Nephron (organoid): Measurements from ENCODE around the gene XIRP2.

Experiments
- H3K27ac Mint-ChIP-seq, 3 experiments: 2 replicates each; pipeline ENCODE4 v1.8.0; 2020; ENCODE audit warnings: mixed read lengths in 3 of 3, mild to moderate bottlenecking in 2 of 3, moderate library complexity in 1 of 3
- H3K27me3 Mint-ChIP-seq: 2 replicates; pipeline ENCODE4 v1.8.0; 2021; ENCODE audit warnings: low read depth, mild to moderate bottlenecking, moderate library complexity, mixed read lengths
- H3K36me3 Mint-ChIP-seq: 2 replicates; pipeline ENCODE4 v1.8.0; 2020; ENCODE audit warnings: low read depth, mixed read lengths
- H3K4me1 Mint-ChIP-seq: 2 replicates; pipeline ENCODE4 v1.8.0; 2020; ENCODE audit warnings: mixed read lengths
- H3K4me3 Mint-ChIP-seq, 3 experiments: 2 replicates each; pipeline ENCODE4 v1.8.0; 2020; ENCODE audit warnings: mild to moderate bottlenecking in 3 of 3, mixed read lengths in 3 of 3, moderate library complexity in 2 of 3
- H3K9me3 Mint-ChIP-seq: 2 replicates; pipeline ENCODE4 v1.8.0; 2020; ENCODE audit warnings: mixed read lengths
- TF ChIP-seq, protein P1 (sequence below), 3 experiments: fragments of 200-600 bp; sonication (generic); IDR thresholded peaks; one replicate each; pipeline ENCODE4 v1.5.0; 2021; ENCODE audit warnings: antibody characterized with exemption in 3 of 3; ENCODE audit not compliant: unreplicated experiment in 3 of 3

The XIRP2 gene

DNA sequence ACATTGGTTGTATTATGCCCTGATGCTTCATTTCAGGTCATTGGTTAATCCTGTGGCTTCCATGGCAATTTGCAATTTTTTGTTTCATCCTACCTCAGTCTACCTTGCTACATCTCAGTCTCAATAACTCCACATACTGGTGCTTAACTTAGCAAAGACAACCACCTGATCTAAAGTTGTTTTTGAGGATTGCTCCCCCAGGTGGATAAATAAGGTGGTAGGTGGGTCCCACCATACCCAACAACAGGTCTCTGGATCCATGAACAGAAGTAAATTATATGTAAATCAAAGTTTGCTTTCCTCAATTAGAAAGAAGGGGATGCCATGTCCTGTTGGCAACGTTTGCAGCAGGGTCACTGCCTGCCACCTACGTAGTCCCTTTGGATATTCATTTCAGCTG is 7.0 kb downstream of the XIRP2 start:
- Mint-ChIP-seq H3K4me3 (no peak overlapping the region), H3K27ac (no peak overlapping the region), H3K36me3 (no peaks in the 10 kb centered on the region), H3K9me3 (no peaks in the 10 kb centered on the region), H3K4me1 (peaks cover 6% of the 10 kb centered on the region), H3K27me3 (peaks cover 4% of the 10 kb centered on the region)
- TF ChIP-seq, protein P1, sequence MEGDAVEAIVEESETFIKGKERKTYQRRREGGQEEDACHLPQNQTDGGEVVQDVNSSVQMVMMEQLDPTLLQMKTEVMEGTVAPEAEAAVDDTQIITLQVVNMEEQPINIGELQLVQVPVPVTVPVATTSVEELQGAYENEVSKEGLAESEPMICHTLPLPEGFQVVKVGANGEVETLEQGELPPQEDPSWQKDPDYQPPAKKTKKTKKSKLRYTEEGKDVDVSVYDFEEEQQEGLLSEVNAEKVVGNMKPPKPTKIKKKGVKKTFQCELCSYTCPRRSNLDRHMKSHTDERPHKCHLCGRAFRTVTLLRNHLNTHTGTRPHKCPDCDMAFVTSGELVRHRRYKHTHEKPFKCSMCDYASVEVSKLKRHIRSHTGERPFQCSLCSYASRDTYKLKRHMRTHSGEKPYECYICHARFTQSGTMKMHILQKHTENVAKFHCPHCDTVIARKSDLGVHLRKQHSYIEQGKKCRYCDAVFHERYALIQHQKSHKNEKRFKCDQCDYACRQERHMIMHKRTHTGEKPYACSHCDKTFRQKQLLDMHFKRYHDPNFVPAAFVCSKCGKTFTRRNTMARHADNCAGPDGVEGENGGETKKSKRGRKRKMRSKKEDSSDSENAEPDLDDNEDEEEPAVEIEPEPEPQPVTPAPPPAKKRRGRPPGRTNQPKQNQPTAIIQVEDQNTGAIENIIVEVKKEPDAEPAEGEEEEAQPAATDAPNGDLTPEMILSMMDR (IDR thresholded peaks at IDR 0.05; ENCODE audit: unreplicated experiment in 3 of 3), result no peak

DNA sequence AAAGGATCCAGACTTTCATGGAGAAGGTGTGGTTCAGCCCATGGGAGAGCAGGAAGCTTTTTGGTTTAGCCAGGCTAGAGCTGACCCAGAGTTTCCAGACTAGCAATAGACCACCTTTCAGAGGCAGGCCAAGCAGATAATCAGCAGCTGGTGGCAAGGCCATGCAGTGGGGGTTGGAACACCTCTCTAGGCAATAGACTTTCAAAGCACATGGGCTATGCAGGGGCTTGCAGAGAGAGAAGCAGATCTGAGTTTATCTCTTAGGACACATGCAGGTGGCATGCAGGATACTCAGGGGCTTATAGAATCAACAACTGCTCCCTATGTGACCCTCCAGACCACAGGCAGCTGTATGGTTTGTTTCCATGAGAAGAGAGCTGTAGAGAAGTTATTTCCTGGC is 9.4 kb downstream of the XIRP2 start:
- Mint-ChIP-seq H3K36me3 (no peaks in the 10 kb centered on the region), H3K27me3 (peaks cover 4% of the 10 kb centered on the region), H3K9me3 (no peaks in the 10 kb centered on the region), H3K4me1 (peaks cover 4% of the 10 kb centered on the region), H3K27ac (no peak overlapping the region), H3K4me3 (no peak overlapping the region)
- TF ChIP-seq, protein P1 (IDR thresholded peaks at IDR 0.05; ENCODE audit: unreplicated experiment in 3 of 3), result no peak

DNA sequence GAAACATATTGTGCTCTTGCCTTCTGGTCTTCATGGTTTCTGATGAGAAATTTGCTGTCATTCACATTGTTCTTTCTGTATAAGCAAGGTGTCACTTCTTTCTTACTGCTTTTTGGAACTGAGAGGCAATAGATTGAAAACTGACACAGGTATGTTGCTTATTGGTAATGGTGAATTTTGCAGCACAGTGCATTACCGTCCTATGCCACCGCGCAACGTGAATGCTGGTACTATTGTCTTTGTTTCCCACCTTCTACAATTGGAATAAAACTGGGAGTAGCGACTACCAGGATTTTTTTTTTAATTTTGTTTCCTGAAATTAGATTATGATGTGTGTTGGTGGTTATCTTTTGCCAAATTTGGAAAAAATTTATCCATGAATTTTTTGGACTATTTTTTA is 11.4 kb downstream of the XIRP2 start:
- Mint-ChIP-seq H3K9me3 (no peaks in the 10 kb centered on the region), H3K4me1 (peaks cover 4% of the 10 kb centered on the region), H3K27ac (no peak overlapping the region), H3K4me3 (no peak overlapping the region), H3K36me3 (no peaks in the 10 kb centered on the region), H3K27me3 (peaks cover 4% of the 10 kb centered on the region)
- TF ChIP-seq, protein P1 (IDR thresholded peaks at IDR 0.05; ENCODE audit: unreplicated experiment in 3 of 3), result no peak

DNA sequence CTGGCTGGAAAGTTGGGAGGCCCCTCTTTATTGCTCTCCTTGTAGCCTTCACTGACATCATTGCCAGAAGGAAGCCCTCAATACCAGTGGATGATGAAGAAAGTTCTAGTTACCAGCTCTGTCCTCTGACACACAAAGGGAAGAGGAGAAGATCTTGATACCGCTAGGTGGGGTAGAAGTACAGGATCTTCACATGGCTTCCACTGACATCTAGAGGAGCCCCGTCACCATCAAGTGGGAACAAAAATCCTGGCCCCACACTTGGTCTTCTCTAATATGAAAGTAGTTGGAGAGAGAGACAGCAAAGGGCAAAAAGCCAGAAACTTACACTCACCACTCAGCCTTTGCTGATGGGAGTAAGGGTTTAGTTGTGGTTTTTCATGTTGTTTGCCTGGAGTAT is 12.4 kb downstream of the XIRP2 start:
- no peaks in the 10 kb centered on the region for H3K9me3 Mint-ChIP-seq
- H3K36me3 Mint-ChIP-seq, result no peaks in the 10 kb centered on the region
- TF ChIP-seq, protein P1 (IDR thresholded peaks at IDR 0.05; ENCODE audit: unreplicated experiment in 3 of 3), result peak in 1 of 3 experiments; percentile 29
- H3K27me3 Mint-ChIP-seq, result peaks cover 4% of the 10 kb centered on the region
- no peak overlapping the region for H3K4me3 Mint-ChIP-seq
- H3K4me1 Mint-ChIP-seq, result peaks cover 4% of the 10 kb centered on the region
- peak overlapping the region in 1 of 3 experiments; percentile 63 for H3K27ac Mint-ChIP-seq

DNA sequence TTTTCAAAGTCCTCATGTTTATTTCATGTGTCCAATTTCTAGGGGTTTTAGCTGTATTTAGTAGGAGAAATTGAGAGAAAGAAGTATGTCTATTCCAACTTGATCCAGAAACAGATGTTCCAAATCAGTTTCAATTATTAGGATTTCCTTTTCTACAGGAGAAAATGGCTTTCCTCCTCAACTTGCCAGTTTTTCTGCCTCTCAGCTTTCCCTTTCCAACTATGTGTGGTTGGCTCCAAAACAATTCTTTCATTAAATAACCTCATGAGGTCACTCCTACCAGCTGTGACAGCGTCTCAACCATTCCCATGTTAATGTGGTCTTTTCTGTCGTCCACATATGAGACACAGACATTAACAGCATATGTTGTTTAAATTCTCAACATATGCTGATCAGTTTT is 13.1 kb downstream of the XIRP2 start:
- Mint-ChIP-seq H3K36me3 (no peaks in the 10 kb centered on the region), H3K4me1 (peaks cover 4% of the 10 kb centered on the region), H3K27ac (peak overlapping the region; percentile 57 to 63 (median 60)), H3K4me3 (no peak overlapping the region), H3K27me3 (peaks cover 4% of the 10 kb centered on the region), H3K9me3 (no peaks in the 10 kb centered on the region)
- TF ChIP-seq, protein P1 (IDR thresholded peaks at IDR 0.05; ENCODE audit: unreplicated experiment in 3 of 3), result no peak

DNA sequence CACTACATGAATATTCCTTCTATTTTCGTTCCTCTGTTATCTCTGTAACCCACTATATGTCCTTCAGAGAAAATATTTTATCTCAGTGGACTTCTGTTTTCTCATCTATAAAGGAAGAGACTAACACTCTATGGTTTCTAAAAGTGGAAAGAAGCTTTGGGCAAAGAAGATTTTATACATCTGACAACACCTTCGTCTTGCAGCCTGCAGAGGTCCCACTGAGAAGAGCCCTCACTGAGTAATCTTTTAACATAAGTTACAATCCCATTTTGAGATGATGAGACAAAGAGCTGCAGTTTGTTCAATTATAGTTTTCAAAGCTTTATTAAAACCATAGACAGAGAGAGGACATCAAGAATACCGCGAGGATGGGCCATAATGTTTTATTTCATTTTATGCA is 28.7 kb downstream of the XIRP2 start:
- Mint-ChIP-seq H3K4me1 (peaks cover 22% of the 10 kb centered on the region), H3K27ac (peak overlapping the region; percentile 28 to 81 (median 59)), H3K4me3 (no peak overlapping the region), H3K9me3 (peaks cover 13% of the 10 kb centered on the region), H3K27me3 (no peaks in the 10 kb centered on the region), H3K36me3 (peaks cover 6% of the 10 kb centered on the region)
- TF ChIP-seq, protein P1 (IDR thresholded peaks at IDR 0.05; ENCODE audit: unreplicated experiment in 3 of 3), result no peak
